Calu3 (cell line): ENCODE results near the gene KIF21A. TPM values are rescaled to one million over a fixed set of nuclear protein-coding genes. Genes with fewer than 3 reads are reported as not detected.
A peak's percentile ranks its signal among the peaks of the same experiment; 100 is the strongest.

ENCODE experiments used
- BruUV-seq: library from RNA; stranded (reverse); fragments of 400-500 nt; replicated peaks from 2 replicates; lab custom pipeline; 2021; lab: Mats Ljungman, UMichigan
- CTCF ChIA-PET: fragments of 300-600 bp; sonication (Branson Sonifier 250); formaldehyde crosslinking; loops from one replicate; lab custom pipeline; 2022; ENCODE audit warnings: antibody characterized with exemption; lab: Charles Lee
- DNase-seq: peaks from one replicate; pipeline ENCODE4 v3.0.0; 2022
- H3K27ac Mint-ChIP-seq: one replicate; pipeline ENCODE4 v1.8.0; 2022; ENCODE audit warnings: mixed read lengths; ENCODE audit not compliant: unreplicated experiment
- H3K27me3 Mint-ChIP-seq: one replicate; pipeline ENCODE4 v1.8.0; 2022; ENCODE audit warnings: mixed read lengths; ENCODE audit not compliant: unreplicated experiment
- H3K36me3 Mint-ChIP-seq: one replicate; pipeline ENCODE4 v1.8.0; 2022; ENCODE audit warnings: mild to moderate bottlenecking, moderate library complexity, mixed read lengths; ENCODE audit not compliant: insufficient read depth, unreplicated experiment
- H3K4me1 Mint-ChIP-seq: one replicate; pipeline ENCODE4 v1.8.0; 2022; ENCODE audit warnings: mild to moderate bottlenecking, low read depth, mixed read lengths; ENCODE audit not compliant: unreplicated experiment
- H3K4me3 Mint-ChIP-seq: one replicate; pipeline ENCODE4 v1.8.0; 2022; ENCODE audit warnings: mild to moderate bottlenecking, low read depth, moderate library complexity, mixed read lengths; ENCODE audit not compliant: unreplicated experiment
- H3K9me3 Mint-ChIP-seq: one replicate; pipeline ENCODE4 v1.8.0; 2022; ENCODE audit warnings: low read depth, mixed read lengths; ENCODE audit not compliant: unreplicated experiment
- intact Hi-C: fragments of 100-400 bp; cut with micrococcal nuclease; formaldehyde crosslinking; loops from one replicate; pipeline ENCODE4 v1.10.0; 2022; ENCODE audit not compliant: unreplicated experiment
- total RNA-seq: library from RNA; stranded (reverse); gene quantifications from 2 replicates; pipeline ENCODE4 v1.2.3, GENCODE V29; 2022
- TF ChIP-seq, protein P1 (sequence below): fragments of 200-600 bp; IDR thresholded peaks from one replicate; pipeline ENCODE4 v1.8.0; 2022; ENCODE audit warnings: antibody characterized with exemption; ENCODE audit not compliant: unreplicated experiment

Gene KIF21A
- total RNA-seq, 1 experiment from 2014 or later: 28.7 TPM

- TF ChIP-seq, protein P1, sequence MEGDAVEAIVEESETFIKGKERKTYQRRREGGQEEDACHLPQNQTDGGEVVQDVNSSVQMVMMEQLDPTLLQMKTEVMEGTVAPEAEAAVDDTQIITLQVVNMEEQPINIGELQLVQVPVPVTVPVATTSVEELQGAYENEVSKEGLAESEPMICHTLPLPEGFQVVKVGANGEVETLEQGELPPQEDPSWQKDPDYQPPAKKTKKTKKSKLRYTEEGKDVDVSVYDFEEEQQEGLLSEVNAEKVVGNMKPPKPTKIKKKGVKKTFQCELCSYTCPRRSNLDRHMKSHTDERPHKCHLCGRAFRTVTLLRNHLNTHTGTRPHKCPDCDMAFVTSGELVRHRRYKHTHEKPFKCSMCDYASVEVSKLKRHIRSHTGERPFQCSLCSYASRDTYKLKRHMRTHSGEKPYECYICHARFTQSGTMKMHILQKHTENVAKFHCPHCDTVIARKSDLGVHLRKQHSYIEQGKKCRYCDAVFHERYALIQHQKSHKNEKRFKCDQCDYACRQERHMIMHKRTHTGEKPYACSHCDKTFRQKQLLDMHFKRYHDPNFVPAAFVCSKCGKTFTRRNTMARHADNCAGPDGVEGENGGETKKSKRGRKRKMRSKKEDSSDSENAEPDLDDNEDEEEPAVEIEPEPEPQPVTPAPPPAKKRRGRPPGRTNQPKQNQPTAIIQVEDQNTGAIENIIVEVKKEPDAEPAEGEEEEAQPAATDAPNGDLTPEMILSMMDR: no peak
- CTCF ChIA-PET: no interaction called here
- H3K36me3 Mint-ChIP-seq: no peaks in the 10 kb centered on the region
- BruUV-seq: no TSS peak
- no peak overlapping the region for H3K4me3 Mint-ChIP-seq
- H3K4me1 Mint-ChIP-seq: no peaks in the 10 kb centered on the region
- DNase-seq: no peak
- intact Hi-C loops: loop anchor here (10.0 kb wide), 1 partner anchor 74 kb away; no protein-coding TSS in a partner anchor
- peaks cover 3% of the 10 kb centered on the region for H3K9me3 Mint-ChIP-seq
- H3K27ac Mint-ChIP-seq: no peak overlapping the region
- H3K27me3 Mint-ChIP-seq: no peaks in the 10 kb centered on the region
These were observed 164.5 kb downstream of the KIF21A start for GRCh38 chr12:39278426-39278825.

GRCh38 chr12:39277416-39277815 is 165.5 kb downstream of the KIF21A start:
- Mint-ChIP-seq H3K4me3 (no peak overlapping the region), H3K27ac (no peak overlapping the region), H3K9me3 (peaks cover 3% of the 10 kb centered on the region), H3K36me3 (no peaks in the 10 kb centered on the region), H3K4me1 (no peaks in the 10 kb centered on the region), H3K27me3 (no peaks in the 10 kb centered on the region)
- intact Hi-C loops: loop anchor here (10.0 kb wide), 1 partner anchor 73 kb away; no protein-coding TSS in a partner anchor
- no TSS peak for BruUV-seq
- CTCF ChIA-PET: no interaction called here
- TF ChIP-seq, protein P1: no peak
- DNase-seq: no peak

DNA sequence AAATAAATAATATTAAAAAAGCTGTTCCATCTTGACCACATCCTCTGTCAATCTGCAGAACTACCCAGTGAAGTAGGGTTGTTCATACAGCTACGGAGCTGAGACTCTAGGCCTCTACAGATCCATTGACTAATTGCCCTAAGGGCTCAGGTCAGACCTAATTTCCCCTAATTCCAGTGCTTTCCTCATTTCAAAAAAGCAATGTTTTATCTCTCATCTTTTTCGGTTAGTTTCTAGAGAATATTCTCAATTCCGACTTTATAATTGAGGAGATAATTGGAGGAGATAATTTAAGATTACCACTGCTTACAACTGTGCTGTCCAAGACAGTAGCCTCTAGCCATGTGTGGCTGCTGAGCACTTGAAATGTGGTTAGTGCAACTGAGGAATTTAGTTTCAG is 167.1 kb downstream of the KIF21A start:
- Mint-ChIP-seq H3K27ac (no peak overlapping the region), H3K4me3 (no peak overlapping the region), H3K4me1 (no peaks in the 10 kb centered on the region), H3K36me3 (no peaks in the 10 kb centered on the region), H3K27me3 (no peaks in the 10 kb centered on the region), H3K9me3 (peaks cover 3% of the 10 kb centered on the region)
- intact Hi-C loops: loop anchor here (10.0 kb wide), 1 partner anchor 71 kb away; no protein-coding TSS in a partner anchor
- CTCF ChIA-PET: no interaction called here
- TF ChIP-seq, protein P1: no peak
- DNase-seq: no peak
- BruUV-seq: no TSS peak

GRCh38 chr12:39272871-39273655 is 169.9 kb downstream of the KIF21A start:
- intact Hi-C loops: loop anchor here (1.0 to 10.0 kb wide), 5 partner anchors 68 to 946 kb away; no protein-coding TSS in a partner anchor
- BruUV-seq: no TSS peak
- CTCF ChIA-PET: interaction anchor here (0.6 to 2.7 kb wide), 5 partner anchors 169 to 1217 kb away, joined by 3 to 26 read pairs (median 6); partner anchors contain the start of gene CPNE8
- H3K27me3 Mint-ChIP-seq: no peaks in the 10 kb centered on the region
- no peak overlapping the region for H3K27ac Mint-ChIP-seq
- peak; percentile 52 for DNase-seq
- H3K4me3 Mint-ChIP-seq: no peak overlapping the region
- no peaks in the 10 kb centered on the region for H3K9me3 Mint-ChIP-seq
- no peaks in the 10 kb centered on the region for H3K4me1 Mint-ChIP-seq
- TF ChIP-seq, protein P1: no peak
- H3K36me3 Mint-ChIP-seq: no peaks in the 10 kb centered on the region
